Panc1 (cell line): ENCODE measurements around the gene CCNJL. TPM values are rescaled to one million over a fixed set of nuclear protein-coding genes. Genes with fewer than 3 reads are reported as not detected.
"Not testable (repeated sequence)": the region's sequence is repeated elsewhere in the genome, so short reads cannot be mapped to it uniquely, and the experiment has no call there.

Experiments
- ATAC-seq: fragments of 200-7000 bp; cut with Tn5 transposase; 2 replicates; pipeline ENCODE4 v1.9.1; 2020; ENCODE audit warnings: mild to moderate bottlenecking, moderate library complexity
- BruUV-seq: library from RNA; stranded (reverse); fragments of 400-500 nt; replicated peaks from 2 replicates; lab custom pipeline; 2021; lab: Mats Ljungman, UMichigan
- CTCF ChIA-PET: fragments of 300-600 bp; sonication (Branson Sonifier 250); formaldehyde crosslinking; loops from one replicate; lab custom pipeline; 2022; ENCODE audit warnings: antibody characterized with exemption; lab: Charles Lee
- POLR2A ChIA-PET: fragments of 300-600 bp; sonication (Branson Sonifier 250); formaldehyde crosslinking; loops from one replicate; lab custom pipeline; 2022; ENCODE audit warnings: antibody characterized with exemption; lab: Charles Lee
- DNase-seq: peaks from one replicate; pipeline ENCODE4 v3.0.0-alpha.2; 2010; ENCODE audit warnings: low read depth, low spot score
- H3K27ac ChIP-seq: 2 replicates; pipeline ENCODE4 v1.5.1; 2011; ENCODE audit warnings: mild to moderate bottlenecking, low read length, inconsistent platforms
- H3K27me3 ChIP-seq: fragments of 200-500 bp; sonication (Bioruptor generic); 2 replicates; pipeline ENCODE4 v1.6.0; 2014; ENCODE audit warnings: low read length, inconsistent platforms; ENCODE audit not compliant: control insufficient read depth, insufficient read depth
- H3K36me3 ChIP-seq: fragments of 200-500 bp; sonication (Bioruptor generic); 2 replicates; pipeline ENCODE4 v1.5.1; 2014; ENCODE audit warnings: inconsistent platforms, mild to moderate bottlenecking, low read length, moderate library complexity; ENCODE audit not compliant: control insufficient read depth, insufficient read depth
- H3K4me1 ChIP-seq: 2 replicates; pipeline ENCODE4 v1.5.1; 2011; ENCODE audit warnings: inconsistent platforms, mild to moderate bottlenecking, low read length, moderate library complexity; ENCODE audit not compliant: control insufficient read depth, insufficient read depth
- H3K4me3 ChIP-seq, 2 experiments: 2 replicates each; pipeline ENCODE4 v1.5.1; 2011 to 2012; ENCODE audit warnings: low read depth in 2 of 2, low read length in 2 of 2, mild to moderate bottlenecking in 2 of 2, inconsistent platforms in 1 of 2, moderate library complexity in 1 of 2
- H3K9me3 ChIP-seq: fragments of 200-500 bp; sonication (Bioruptor generic); 2 replicates; pipeline ENCODE4 v1.5.1; 2014; ENCODE audit warnings: low read depth, mild to moderate bottlenecking, inconsistent platforms, low read length, moderate library complexity; ENCODE audit not compliant: control insufficient read depth, insufficient read depth
- CTCF ChIP-seq: fragments of 450-650 bp; IDR thresholded peaks from 2 replicates; pipeline ENCODE4 v1.5.1; 2017; ENCODE audit warnings: mild to moderate bottlenecking
- POLR2AphosphoS5 ChIP-seq: IDR thresholded peaks from 2 replicates; pipeline ENCODE4 v1.6.1; 2012; ENCODE audit warnings: mild to moderate bottlenecking, low read depth, low read length, moderate library complexity
- REST ChIP-seq, 2 experiments: IDR thresholded peaks; 2 replicates each; pipeline ENCODE4 v1.6.1; 2011 to 2012; ENCODE audit warnings: low read depth in 2 of 2, control low read depth in 1 of 2, low read length in 1 of 2, mild to moderate bottlenecking in 1 of 2, moderate library complexity in 1 of 2; ENCODE audit not compliant: insufficient read depth in 1 of 2
- SIN3A ChIP-seq: IDR thresholded peaks from 2 replicates; pipeline ENCODE4 v1.6.1; 2012; ENCODE audit warnings: low read depth, mild to moderate bottlenecking, low read length, moderate library complexity, borderline replicate concordance; ENCODE audit not compliant: insufficient read depth
- TCF7L2 ChIP-seq: IDR thresholded peaks from 2 replicates; pipeline ENCODE4 v1.6.1; 2011; ENCODE audit warnings: mild to moderate bottlenecking, low read depth, low read length, inconsistent platforms
- in situ Hi-C: cut with HindIII; loops from 2 replicates; pipeline ENCODE4 v1.10.0; 2016; ENCODE audit warnings: low sequenced_read_pairs, low pct_unique_long_range_greater_than_20kb
- intact Hi-C: fragments of 100-400 bp; cut with micrococcal nuclease; formaldehyde crosslinking; loops from one replicate; pipeline ENCODE4 v1.10.0; 2022; ENCODE audit not compliant: unreplicated experiment
- total RNA-seq: library from RNA; stranded (reverse); gene quantifications from one replicate; pipeline ENCODE4 v1.2.1, GENCODE V29; 2021; ENCODE audit not compliant: unreplicated experiment

CCNJL gene
- total RNA-seq, 1 experiment from 2014 or later: 35.0 TPM

GRCh38 chr5:160334716-160335115, 22.4 kb upstream of the CCNJL start:
- BruUV-seq, H3K4me3 ChIP-seq, ATAC-seq, intact Hi-C loops, DNase-seq, H3K27me3 ChIP-seq, H3K9me3 ChIP-seq, CTCF ChIA-PET, H3K4me1 ChIP-seq, H3K27ac ChIP-seq, POLR2A ChIA-PET, H3K36me3 ChIP-seq, in situ Hi-C loops: not testable (repeated sequence)

DNA sequence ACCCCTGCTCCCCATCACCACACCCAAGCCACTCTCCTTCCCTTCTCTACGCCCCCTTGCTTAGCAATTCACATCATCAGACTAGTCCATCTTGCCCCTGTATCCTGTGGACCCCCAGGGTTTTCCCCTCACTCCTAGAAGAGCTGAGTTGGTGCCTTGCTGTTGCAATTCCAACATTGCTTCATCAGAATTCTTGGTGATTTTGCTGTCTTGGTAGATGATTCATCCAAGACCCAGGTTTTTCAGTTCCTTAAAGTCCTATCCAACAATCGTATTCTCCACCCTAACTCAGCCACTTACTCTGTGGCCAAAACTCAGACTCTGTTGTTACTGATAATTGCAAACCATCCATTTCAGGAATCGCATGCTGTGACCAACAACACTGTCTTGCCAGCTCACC, 21.4 kb upstream of the CCNJL start:
- no TSS peak for BruUV-seq

More for the DNA sequence above, 21.4 kb upstream of the CCNJL start:
- Histone ChIP-seq H3K4me1 (no peaks in the 10 kb centered on the region), H3K27me3 (no peaks in the 10 kb centered on the region), H3K36me3 (no peaks in the 10 kb centered on the region), H3K27ac (no peak overlapping the region), H3K4me3 (no peak overlapping the region), H3K9me3 (no peaks in the 10 kb centered on the region)
- DNase-seq (no peak), ATAC-seq (no peak)
- in situ Hi-C loops (no loop called here), intact Hi-C loops (no loop called here)
- ChIA-PET POLR2A (no interaction called here), CTCF (no interaction called here)
- TF ChIP-seq REST (IDR thresholded peaks at IDR 0.05; ENCODE audit: insufficient read depth in 1 of 2, low read depth in 2 of 2, low read length in 1 of 2) (no peak), CTCF (no peak), TCF7L2 (no peak), POLR2AphosphoS5 (no peak), SIN3A (no peak)
